IMR-90 (cell line): ENCODE results near the gene FGD3. TPM values are rescaled to one million over a fixed set of nuclear protein-coding genes. Genes with fewer than 3 reads are reported as not detected.

Experiments
- ATAC-seq: fragments of 200-7000 bp; cut with Tn5 transposase; 2 replicates; pipeline ENCODE4 v1.9.1; 2020; ENCODE audit warnings: low read depth, mild to moderate bottlenecking, moderate library complexity
- BruUV-seq: library from RNA; stranded (reverse); fragments of 400-500 nt; replicated peaks from 2 replicates; lab custom pipeline; 2021; lab: Mats Ljungman, UMichigan
- CTCF ChIA-PET: fragments of 300-600 bp; formaldehyde crosslinking; extraction: SDS; loops from one replicate; lab custom pipeline; 2021; ENCODE audit warnings: antibody characterized with exemption; lab: Yijun Ruan, JAX
- POLR2A ChIA-PET: fragments of 300-600 bp; sonication (Branson Sonifier 250); formaldehyde crosslinking; loops from one replicate; lab custom pipeline; 2022; ENCODE audit warnings: antibody characterized with exemption; ENCODE audit not compliant: unreplicated experiment; lab: Charles Lee
- DNase-seq: peaks from one replicate; pipeline ENCODE4 v3.0.0; 2013
- H2AFZ ChIP-seq: replicated peaks from 2 replicates; pipeline ENCODE3; 2013; ENCODE audit warnings: low read length, mild to moderate bottlenecking; ENCODE audit not compliant: poor library complexity
- H2AK5ac ChIP-seq: 2 replicates; pipeline ENCODE4 v1.6.1; 2013; ENCODE audit warnings: low read depth, low read length, inconsistent platforms
- H2AK9ac ChIP-seq: replicated peaks from 2 replicates; pipeline ENCODE3; 2013; ENCODE audit warnings: mild to moderate bottlenecking, low read depth, low read length, moderate library complexity; ENCODE audit not compliant: poor library complexity
- H2BK120ac ChIP-seq: 2 replicates; pipeline ENCODE4 v1.6.1; 2013; ENCODE audit warnings: low read depth, low read length, inconsistent platforms
- H2BK15ac ChIP-seq: 3 replicates; pipeline ENCODE4 v1.6.1; 2013; ENCODE audit warnings: low read depth, low read length, inconsistent platforms
- H2BK20ac ChIP-seq: 2 replicates; pipeline ENCODE4 v1.6.1; 2013; ENCODE audit warnings: low read depth, mild to moderate bottlenecking, inconsistent platforms, low read length, moderate library complexity
- H2BK5ac ChIP-seq: 2 replicates; pipeline ENCODE4 v1.6.1; 2013; ENCODE audit warnings: mild to moderate bottlenecking, low read depth, low read length, inconsistent platforms; ENCODE audit not compliant: poor library complexity, severe bottlenecking
- H3K14ac ChIP-seq: replicated peaks from 2 replicates; pipeline ENCODE4 v1.6.1; 2013; ENCODE audit warnings: low read depth, low read length, inconsistent platforms
- H3K18ac ChIP-seq: 2 replicates; pipeline ENCODE4 v1.6.1; 2013; ENCODE audit warnings: low read depth, low read length, control low read depth
- H3K23ac ChIP-seq: 2 replicates; pipeline ENCODE4 v1.6.1; 2013; ENCODE audit warnings: low read depth, low read length, inconsistent platforms
- H3K27ac ChIP-seq: 2 replicates; pipeline ENCODE4 v1.5.1; 2013; ENCODE audit warnings: mild to moderate bottlenecking, control low read depth, low read length; ENCODE audit not compliant: insufficient read depth
- H3K27me3 ChIP-seq: 2 replicates; pipeline ENCODE4 v1.6.1; 2013; ENCODE audit warnings: low read length; ENCODE audit not compliant: control insufficient read depth, insufficient read depth
- H3K36me3 ChIP-seq: 2 replicates; pipeline ENCODE4 v1.6.1; 2013; ENCODE audit warnings: low read length, mixed read lengths; ENCODE audit not compliant: control insufficient read depth, insufficient read depth
- H3K4ac ChIP-seq: 2 replicates; pipeline ENCODE4 v1.6.1; 2013; ENCODE audit warnings: low read depth, low read length, inconsistent platforms
- H3K4me1 ChIP-seq: 2 replicates; pipeline ENCODE4 v1.6.1; 2013; ENCODE audit warnings: low read length, mixed read lengths; ENCODE audit not compliant: control insufficient read depth, insufficient read depth
- H3K4me2 ChIP-seq: 2 replicates; pipeline ENCODE4 v1.6.1; 2013; ENCODE audit warnings: low read depth, mild to moderate bottlenecking, control low read depth, low read length, moderate library complexity
- H3K4me3 ChIP-seq: 2 replicates; pipeline ENCODE4 v1.5.1; 2013; ENCODE audit warnings: low read depth, mild to moderate bottlenecking, control low read depth, low read length, moderate library complexity; ENCODE audit not compliant: insufficient read depth
- H3K56ac ChIP-seq: 2 replicates; pipeline ENCODE4 v1.6.1; 2013; ENCODE audit warnings: low read length, inconsistent platforms; ENCODE audit not compliant: insufficient read depth; ENCODE audit errors: extremely low read depth
- H3K79me1 ChIP-seq, 2 experiments: 2 replicates each; pipeline ENCODE4 v1.6.1; 2013; ENCODE audit warnings: low read length in 2 of 2, inconsistent platforms in 1 of 2, low read depth in 1 of 2
- H3K9ac ChIP-seq: 2 replicates; pipeline ENCODE4 v1.6.1; 2013; ENCODE audit warnings: low read depth, low read length, control low read depth
- H3K9me1 ChIP-seq: 2 replicates; pipeline ENCODE4 v1.6.1; 2013; ENCODE audit warnings: low read length, inconsistent platforms; ENCODE audit not compliant: insufficient read depth
- H3K9me3 ChIP-seq: 2 replicates; pipeline ENCODE4 v1.6.1; 2013; ENCODE audit warnings: low read length; ENCODE audit not compliant: control insufficient read depth, insufficient read depth
- H4K20me1 ChIP-seq: 2 replicates; pipeline ENCODE4 v1.6.1; 2013; ENCODE audit warnings: low read length, inconsistent platforms; ENCODE audit not compliant: insufficient read depth
- H4K5ac ChIP-seq: 2 replicates; pipeline ENCODE4 v1.6.1; 2013; ENCODE audit warnings: mild to moderate bottlenecking, low read depth, low read length, control low read depth
- H4K8ac ChIP-seq, 2 experiments: 2 replicates each; pipeline ENCODE4 v1.6.1; 2013; ENCODE audit warnings: low read depth in 2 of 2, low read length in 2 of 2, control low read depth in 1 of 2, inconsistent platforms in 1 of 2
- H4K91ac ChIP-seq: 2 replicates; pipeline ENCODE4 v1.6.1; 2013; ENCODE audit warnings: low read depth, low read length, inconsistent platforms; ENCODE audit not compliant: insufficient read depth
- BHLHE40 ChIP-seq: fragments of 150-350 bp; IDR thresholded peaks from 2 replicates; pipeline ENCODE4 v1.6.1; 2016; ENCODE audit warnings: mild to moderate bottlenecking, low read depth, low read length
- CEBPB ChIP-seq: IDR thresholded peaks from 2 replicates; pipeline ENCODE4 v1.6.1; 2012; ENCODE audit warnings: low read depth, low read length, improper control_type of control experiment
- CHD1 ChIP-seq: IDR thresholded peaks from 2 replicates; pipeline ENCODE4 v1.6.1; 2012; ENCODE audit warnings: low read depth, low read length, improper control_type of control experiment
- MXI1 ChIP-seq: IDR thresholded peaks from 2 replicates; pipeline ENCODE4 v1.6.1; 2012; ENCODE audit warnings: low read depth, mild to moderate bottlenecking, low read length, moderate library complexity, borderline replicate concordance
- NFE2L2 ChIP-seq: fragments of 150-350 bp; IDR thresholded peaks from 2 replicates; pipeline ENCODE4 v1.6.1; 2016; ENCODE audit warnings: low read depth, mild to moderate bottlenecking, low read length
- POLR2A ChIP-seq: IDR thresholded peaks from 2 replicates; pipeline ENCODE4 v1.6.1; 2012; ENCODE audit warnings: mild to moderate bottlenecking, low read depth, low read length
- RAD21 ChIP-seq: IDR thresholded peaks from 2 replicates; pipeline ENCODE4 v1.6.1; 2012; ENCODE audit warnings: low read length, improper control_type of control experiment
- RCOR1 ChIP-seq: IDR thresholded peaks from 2 replicates; pipeline ENCODE4 v1.6.1; 2012; ENCODE audit warnings: mild to moderate bottlenecking, low read length, improper control_type of control experiment; ENCODE audit not compliant: insufficient replicate concordance
- WGBS, 2 experiments: methylation state at CpG; one replicate each; pipeline versions ENCODE4 v1.1.5 to v1.1.7; 2013; ENCODE audit warnings: missing lambda C conversion rate in 2 of 2; ENCODE audit not compliant: insufficient read length in 1 of 2; ENCODE audit errors: extremely low coverage in 2 of 2; 5-methylcytosine and 5-hydroxymethylcytosine counted together
- dilution Hi-C: fragments of 300-500 bp; cut with HindIII; formaldehyde crosslinking; loops from one replicate; pipeline ENCODE4 v1.14.3; 2018; ENCODE audit warnings: low sequenced_read_pairs; ENCODE audit not compliant: unreplicated experiment
- in situ Hi-C: fragments of 300-500 bp; cut with MboI; formaldehyde crosslinking; loops from 3 replicates; pipeline ENCODE4 v1.14.3; 2019; ENCODE audit warnings: low sequenced_read_pairs, inconsistent platforms, mixed read lengths
- intact Hi-C: fragments of 100-400 bp; cut with micrococcal nuclease; formaldehyde crosslinking; loops from 2 replicates; pipeline ENCODE4 v1.10.0; 2022
- polyA plus RNA-seq, 3 experiments: library from polyadenylated mRNA; depleted of rRNA; stranded (reverse); fragments of >200 nt; gene quantifications; 2 replicates each; pipeline ENCODE4 v1.2.3, GENCODE V29; 2012; ENCODE audit warnings: low replicate concordance in 1 of 3
- total RNA-seq: library from RNA; depleted of rRNA; stranded (reverse); fragments of >200 nt; gene quantifications from 2 replicates; pipeline ENCODE4 v1.2.3, GENCODE V29; 2012
- TF ChIP-seq, protein P1 (sequence below): fragments of 150-350 bp; IDR thresholded peaks from 2 replicates; pipeline ENCODE4 v1.6.1; 2016; ENCODE audit warnings: low read depth, mild to moderate bottlenecking, low read length, moderate library complexity, borderline replicate concordance

FGD3 gene
- total and polyA plus RNA-seq, 2 of the 4 experiments (the other 2 are of a cell fraction) = not detected

DNA sequence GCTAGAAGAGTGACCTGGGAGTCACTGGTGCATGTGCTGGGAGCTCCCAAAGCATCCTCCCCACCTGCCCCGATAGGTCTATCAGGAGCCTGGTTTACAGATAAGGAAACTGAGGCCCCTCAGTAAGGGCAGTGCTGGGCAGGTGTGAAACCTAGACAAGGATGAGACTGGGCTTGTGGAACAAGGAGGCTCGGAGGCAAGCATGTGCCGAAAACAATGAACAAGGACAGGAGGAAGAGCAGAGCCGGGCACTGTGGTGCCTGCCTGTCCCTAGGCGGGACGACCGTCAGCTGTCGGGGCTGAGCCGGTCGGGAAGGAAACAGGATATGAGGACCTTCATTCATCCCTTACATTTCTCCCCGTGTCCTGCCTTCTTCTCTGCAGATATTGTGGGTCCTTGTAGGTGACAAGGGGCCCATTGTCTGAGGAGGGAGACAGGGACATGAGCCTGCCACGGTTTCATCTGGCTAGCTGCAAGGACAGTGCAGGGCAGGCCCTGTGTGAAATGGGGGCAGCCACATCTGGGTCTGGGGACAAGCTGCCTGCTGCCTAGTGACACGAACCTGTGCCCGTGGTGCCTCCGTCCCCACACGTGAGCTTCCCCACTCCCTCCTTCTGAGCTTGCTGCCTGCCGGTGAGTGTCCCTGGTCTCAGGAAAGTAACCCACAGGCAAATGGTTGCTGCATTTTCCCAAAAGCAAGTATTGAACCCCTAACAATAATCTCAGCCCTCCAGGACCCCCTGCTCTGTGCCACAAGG lies 18.6 kb downstream of the FGD3 start:
- Histone ChIP-seq H3K14ac (no peak overlapping the region), H3K27me3 (peaks cover 4% of the 10 kb centered on the region; the same call in 1 of the 2 replicates), H2AK5ac (no peak overlapping the region), H3K23ac (no peak overlapping the region), H3K9ac (no peak overlapping the region), H3K56ac (no peak overlapping the region), H4K91ac (no peak overlapping the region), H4K5ac (no peak overlapping the region), H2AFZ (peak overlapping the region; percentile 51), H3K9me3 (no peaks in the 10 kb centered on the region; the same call in 1 of the 2 replicates), H3K4me1 (no peaks in the 10 kb centered on the region), H4K8ac (no peak overlapping the region), H2BK20ac (no peak overlapping the region), H3K4ac (no peak overlapping the region), H3K27ac (no peak overlapping the region), H2BK15ac (no peak overlapping the region), H2BK5ac (no peak overlapping the region), H2BK120ac (no peak overlapping the region), H2AK9ac (no peak overlapping the region), H3K4me3 (no peak overlapping the region), H3K18ac (no peak overlapping the region), H4K20me1 (no peaks in the 10 kb centered on the region), H3K9me1 (no peaks in the 10 kb centered on the region), H3K4me2 (no peak overlapping the region), H3K79me1 (no peaks in the 10 kb centered on the region), H3K36me3 (no peaks in the 10 kb centered on the region)
- CTCF ChIA-PET = no interaction called here
- in situ Hi-C loops = no loop called here
- DNase-seq = no peak
- WGBS, 2 experiments = 56% methylated on average over 5 of the region's 17 CpGs; no CpG with 5 or more reads in 1 of the 2 experiments
- dilution Hi-C loops = no loop called here
- no peak for TF ChIP-seq CHD1
- TF ChIP-seq RCOR1 = no peak
- TF ChIP-seq, protein P1, sequence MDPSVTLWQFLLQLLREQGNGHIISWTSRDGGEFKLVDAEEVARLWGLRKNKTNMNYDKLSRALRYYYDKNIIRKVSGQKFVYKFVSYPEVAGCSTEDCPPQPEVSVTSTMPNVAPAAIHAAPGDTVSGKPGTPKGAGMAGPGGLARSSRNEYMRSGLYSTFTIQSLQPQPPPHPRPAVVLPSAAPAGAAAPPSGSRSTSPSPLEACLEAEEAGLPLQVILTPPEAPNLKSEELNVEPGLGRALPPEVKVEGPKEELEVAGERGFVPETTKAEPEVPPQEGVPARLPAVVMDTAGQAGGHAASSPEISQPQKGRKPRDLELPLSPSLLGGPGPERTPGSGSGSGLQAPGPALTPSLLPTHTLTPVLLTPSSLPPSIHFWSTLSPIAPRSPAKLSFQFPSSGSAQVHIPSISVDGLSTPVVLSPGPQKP = no peak
- no peak for TF ChIP-seq NFE2L2
- no peak for TF ChIP-seq MXI1
- TF ChIP-seq BHLHE40 = no peak
- TF ChIP-seq RAD21 = no peak
- TF ChIP-seq CEBPB = no peak
- TF ChIP-seq POLR2A = no peak
- no TSS peak for BruUV-seq
- ATAC-seq = no peak
- POLR2A ChIA-PET = no interaction called here
- intact Hi-C loops = no loop called here
